GM13977 (cell line): Measurements from ENCODE around the gene SHFL.
A peak's percentile ranks its signal among the peaks of the same experiment; 100 is the strongest.

Source experiments
- DNase-seq: peaks from one replicate; pipeline ENCODE4 v3.0.0; 2012; ENCODE audit warnings: low spot score
- in situ Hi-C: fragments of 300-500 bp; cut with MboI; formaldehyde crosslinking; loops from one replicate; pipeline ENCODE4 v1.12.0; 2022; ENCODE audit warnings: low sequenced_read_pairs, low pct_unique_long_range_greater_than_20kb, mixed read lengths, inconsistent platforms; ENCODE audit not compliant: unreplicated experiment
- TF ChIP-seq, protein P1 (sequence below): IDR thresholded peaks from 2 replicates; pipeline ENCODE4 v1.5.1; 2012; ENCODE audit warnings: mild to moderate bottlenecking, control low read depth; ENCODE audit not compliant: insufficient read depth; ENCODE audit errors: extremely low read depth, missing control alignments

The SHFL gene

DNA sequence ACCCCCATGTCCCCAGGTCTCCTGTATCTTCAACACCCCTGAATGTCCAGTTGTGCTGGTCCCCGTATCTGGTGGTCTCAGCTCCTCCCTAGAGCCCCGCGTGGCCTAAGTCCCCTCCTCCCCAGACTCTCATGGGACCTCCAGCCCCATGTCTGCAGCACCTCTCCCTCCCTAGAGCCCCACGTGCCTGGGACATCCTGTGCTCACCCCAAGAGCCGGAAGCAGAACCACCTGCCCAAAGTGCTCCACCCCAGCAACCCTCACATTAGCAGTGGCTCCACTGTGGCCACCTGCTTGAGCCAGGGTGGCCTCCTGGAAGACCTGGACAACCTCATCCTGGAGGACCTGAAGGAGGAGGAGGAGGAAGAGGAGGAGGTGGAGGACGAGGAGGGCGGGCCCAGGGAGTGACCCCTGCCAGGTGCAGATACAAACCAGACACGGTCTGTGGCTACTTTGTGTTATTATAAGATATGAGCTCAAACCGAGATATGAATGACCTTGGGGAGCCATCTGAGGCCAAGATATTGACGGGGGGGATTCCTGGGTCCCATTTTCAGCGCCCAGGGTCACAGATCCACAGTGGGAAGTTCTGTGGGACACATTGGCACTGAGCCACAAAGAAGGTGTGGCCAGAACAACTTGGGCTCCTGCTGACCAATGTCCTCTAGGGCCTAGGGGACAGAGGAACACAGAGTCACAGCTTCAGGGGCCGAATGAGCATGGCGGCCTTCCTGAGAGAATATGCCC, 6.0 kb downstream of the SHFL start:
- DNase-seq = no peak
- in situ Hi-C loops = no loop called here
- TF ChIP-seq, protein P1, sequence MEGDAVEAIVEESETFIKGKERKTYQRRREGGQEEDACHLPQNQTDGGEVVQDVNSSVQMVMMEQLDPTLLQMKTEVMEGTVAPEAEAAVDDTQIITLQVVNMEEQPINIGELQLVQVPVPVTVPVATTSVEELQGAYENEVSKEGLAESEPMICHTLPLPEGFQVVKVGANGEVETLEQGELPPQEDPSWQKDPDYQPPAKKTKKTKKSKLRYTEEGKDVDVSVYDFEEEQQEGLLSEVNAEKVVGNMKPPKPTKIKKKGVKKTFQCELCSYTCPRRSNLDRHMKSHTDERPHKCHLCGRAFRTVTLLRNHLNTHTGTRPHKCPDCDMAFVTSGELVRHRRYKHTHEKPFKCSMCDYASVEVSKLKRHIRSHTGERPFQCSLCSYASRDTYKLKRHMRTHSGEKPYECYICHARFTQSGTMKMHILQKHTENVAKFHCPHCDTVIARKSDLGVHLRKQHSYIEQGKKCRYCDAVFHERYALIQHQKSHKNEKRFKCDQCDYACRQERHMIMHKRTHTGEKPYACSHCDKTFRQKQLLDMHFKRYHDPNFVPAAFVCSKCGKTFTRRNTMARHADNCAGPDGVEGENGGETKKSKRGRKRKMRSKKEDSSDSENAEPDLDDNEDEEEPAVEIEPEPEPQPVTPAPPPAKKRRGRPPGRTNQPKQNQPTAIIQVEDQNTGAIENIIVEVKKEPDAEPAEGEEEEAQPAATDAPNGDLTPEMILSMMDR = no peak

GRCh38 chr19:10092648-10093294, 6.7 kb downstream of the SHFL start:
- in situ Hi-C loops = no loop called here
- TF ChIP-seq, protein P1 = no peak
- DNase-seq = no peak

- TF ChIP-seq, protein P1 = no peak
- in situ Hi-C loops = no loop called here
- DNase-seq = no peak
Observed at GRCh38 chr19:10093295-10094186, 7.4 kb downstream of the SHFL start.

DNA sequence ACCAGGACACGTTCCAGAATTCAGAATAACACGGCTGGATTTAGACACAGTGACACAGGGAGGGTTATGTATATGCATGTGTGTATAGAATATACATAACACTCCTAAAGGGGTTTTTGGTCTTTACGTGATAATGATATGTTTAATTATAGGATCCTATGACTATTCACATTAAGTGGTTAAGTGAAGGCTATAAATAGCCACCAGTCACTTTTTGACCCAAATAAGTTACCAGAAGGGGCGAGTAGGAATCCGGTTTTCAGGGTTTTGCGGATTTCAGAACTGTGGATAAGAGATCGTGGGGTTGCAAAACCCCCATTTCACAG, 9.5 kb downstream of the SHFL start:
- in situ Hi-C loops = no loop called here
- TF ChIP-seq, protein P1 = no peak
- no peak for DNase-seq

GRCh38 chr19:10095948-10096614, 10.0 kb downstream of the SHFL start:
- in situ Hi-C loops = no loop called here
- TF ChIP-seq, protein P1 = no peak
- DNase-seq = peak; percentile 99

DNA sequence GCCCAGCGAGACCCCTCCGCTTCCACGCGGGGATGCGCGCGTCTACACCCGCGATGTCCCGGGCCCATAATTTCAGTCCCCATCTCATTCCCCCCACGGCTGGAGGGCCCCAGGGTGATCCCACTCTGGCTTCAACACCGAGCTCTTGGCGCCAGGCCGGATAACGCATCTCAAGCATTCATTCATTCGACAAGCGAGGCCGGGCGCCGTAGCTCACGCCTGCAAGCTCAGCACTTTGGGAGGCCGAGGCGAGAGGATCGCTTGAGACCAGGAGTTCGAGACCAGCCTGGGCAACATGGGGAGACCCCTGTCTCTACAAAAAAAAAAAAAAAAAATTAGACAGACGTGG, 10.5 kb downstream of the SHFL start:
- TF ChIP-seq, protein P1 = no peak
- in situ Hi-C loops = no loop called here
- DNase-seq = no peak
